Measurements from ENCODE around the gene PLAAT4. TPM values are rescaled to one million over a fixed set of nuclear protein-coding genes. Genes with fewer than 3 reads are reported as not detected.

The PLAAT4 gene
- total and polyA plus RNA-seq, 2 donors (not counting 3 experiments of a cell fraction or from before 2014, with no cell fraction given), result 0.95 to 1.7 TPM

DNA sequence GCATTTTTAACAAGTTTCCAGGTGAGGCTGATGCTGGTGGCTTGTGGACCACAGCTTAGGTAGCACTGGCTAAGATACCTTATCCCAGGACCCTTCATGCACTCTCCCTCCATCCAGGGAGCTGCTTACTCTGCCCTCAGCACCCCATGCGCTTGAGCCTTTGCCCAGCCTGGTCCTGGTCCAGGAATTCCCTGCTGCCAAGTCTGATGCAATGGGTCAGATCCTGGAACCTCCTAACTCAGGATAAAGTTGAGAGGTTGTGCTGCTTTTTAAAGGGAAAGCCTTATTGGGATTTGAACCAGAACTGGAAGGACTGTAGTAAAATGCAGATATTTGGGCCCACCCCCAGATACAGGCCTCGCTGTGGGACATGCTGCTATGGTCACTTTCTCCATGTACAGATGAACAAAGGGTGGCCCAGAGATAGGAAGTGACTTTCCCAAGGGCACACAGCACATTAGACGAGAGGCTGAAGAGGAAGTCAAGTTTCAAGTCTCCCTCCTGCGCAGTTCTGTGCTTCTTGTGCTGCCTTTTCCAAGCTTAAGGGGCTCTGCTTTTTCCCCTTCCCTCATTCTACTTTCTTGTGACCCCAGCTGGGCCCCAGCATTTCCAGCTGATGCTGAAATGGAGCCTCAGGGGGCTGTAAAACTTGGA, 31.5 kb upstream of the PLAAT4 start:
- no peak for TF ChIP-seq MYC (IDR thresholded peaks at IDR 0.05; ENCODE audit: low read depth, low read length)
- BruUV-seq (replicated peaks), result no TSS peak
- Histone ChIP-seq H3K9me3 (replicated peaks; ENCODE audit: control insufficient read depth, insufficient read depth, low read length) (no peaks in the 10 kb centered on the region), H3K4me3 (replicated peaks in 1 of 3; ENCODE audit: insufficient read depth in 1 of 3, low read depth in 1 of 3, low read length in 3 of 3) (no peak overlapping the region), H3K27me3 (ENCODE audit: control insufficient read depth in 2 of 2, insufficient read depth in 2 of 2, low read length in 2 of 2) (peaks cover 0 to 11% of the 10 kb centered on the region in 2 experiments), H3K36me3 (ENCODE audit: control insufficient read depth in 2 of 2, extremely low read depth in 1 of 2, insufficient read depth in 2 of 2, low read length in 2 of 2) (no peaks in the 10 kb centered on the region), H4K20me1 (replicated peaks; ENCODE audit: control insufficient read depth, extremely low read depth, insufficient read depth, low read length) (no peaks in the 10 kb centered on the region), H3K79me2 (ENCODE audit: control insufficient read depth, insufficient read depth, low read length) (no peaks in the 10 kb centered on the region), H2AFZ (ENCODE audit: low read depth, low read length) (no peak overlapping the region), H3K4me1 (ENCODE audit: control insufficient read depth, extremely low read depth, insufficient read depth, low read length) (no peaks in the 10 kb centered on the region), H3K4me2 (ENCODE audit: insufficient read depth, low read length) (no peak overlapping the region), H3K27ac (ENCODE audit: insufficient read depth, low read depth, low read length) (no peak overlapping the region), H3K9me1 (replicated peaks; ENCODE audit: control insufficient read depth, extremely low read depth, insufficient read depth, low read length) (no peaks in the 10 kb centered on the region), H3K9ac (replicated peaks; ENCODE audit: extremely low read depth, insufficient read depth, low read length) (no peak overlapping the region)
- FAIRE-seq, result no peak
- dilution Hi-C loops (cut with MboI; ENCODE audit: extremely low pct_ligation_motif_present, low sequenced_read_pairs), result no loop called here
- no peak for DNase-seq (ENCODE audit: low read depth, low spot score)
- intact Hi-C loops (cut with micrococcal nuclease), result no loop called here
- ChIA-PET POLR2A (no interaction called here), CTCF (interaction anchor here (1.5 kb wide), 1 partner anchor 9 kb away, joined by 5 read pairs; no protein-coding TSS in a partner anchor)

DNA sequence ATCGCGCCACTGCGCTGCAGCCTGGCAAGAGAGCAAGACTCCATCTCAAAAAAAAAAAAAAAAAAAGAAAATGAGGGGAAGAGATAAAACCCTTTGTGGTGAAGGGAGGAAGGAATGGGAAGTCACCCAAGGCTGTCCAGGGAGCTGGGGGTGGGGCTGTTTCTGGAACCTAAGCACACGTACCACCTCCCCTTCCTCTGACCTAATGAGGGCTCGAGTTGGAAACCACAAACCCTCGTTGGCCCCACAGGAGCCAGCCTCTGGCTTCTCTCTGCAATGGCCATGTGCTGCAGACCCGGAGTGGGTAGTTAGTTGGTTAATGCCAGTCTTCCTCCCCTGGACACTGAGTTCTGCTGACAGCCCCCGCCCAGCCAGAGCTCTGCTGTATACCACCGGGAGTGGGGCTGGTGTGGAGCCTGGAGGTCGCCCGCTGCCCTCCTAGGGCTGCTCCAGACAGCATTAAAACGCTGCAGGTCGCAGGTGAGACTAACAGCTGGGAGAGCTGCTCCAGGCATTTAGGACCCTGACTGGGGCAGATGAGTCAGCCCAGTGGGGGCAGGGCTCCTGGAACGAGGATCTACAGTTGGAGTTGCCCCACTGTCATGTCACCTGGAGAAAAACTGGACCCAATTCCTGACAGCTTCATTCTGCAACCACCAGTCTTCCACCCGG, 30.6 kb upstream of the PLAAT4 start, which contains the start of gene LGALS12:
TSS of gene LGALS12 (plus strand) at position 228 of the 672 bp plus-strand sequence. CDS start at position 603, 375 bp downstream.
- FAIRE-seq (no peak), DNase-seq (ENCODE audit: low read depth, low spot score) (no peak)
- H3K4me2 ChIP-seq (ENCODE audit: insufficient read depth, low read length), result no peak within 1 kb of the TSS
- H3K4me1 ChIP-seq (ENCODE audit: control insufficient read depth, extremely low read depth, insufficient read depth, low read length), result no peaks in the 10 kb centered on the region
- no peaks in the 10 kb centered on the region for H3K9me3 ChIP-seq (replicated peaks; ENCODE audit: control insufficient read depth, insufficient read depth, low read length)
- H3K79me2 ChIP-seq (ENCODE audit: control insufficient read depth, insufficient read depth, low read length), result no peaks in the 10 kb centered on the region
- no peaks in the 10 kb centered on the region for H4K20me1 ChIP-seq (replicated peaks; ENCODE audit: control insufficient read depth, extremely low read depth, insufficient read depth, low read length)
- no TSS peak for BruUV-seq (replicated peaks)
- H3K9me1 ChIP-seq (replicated peaks; ENCODE audit: control insufficient read depth, extremely low read depth, insufficient read depth, low read length), result no peaks in the 10 kb centered on the region
- peaks cover 0 to 11% of the 10 kb centered on the region in 2 experiments for H3K27me3 ChIP-seq (ENCODE audit: control insufficient read depth in 2 of 2, insufficient read depth in 2 of 2, low read length in 2 of 2)
- H2AFZ ChIP-seq (ENCODE audit: low read depth, low read length), result no peak within 1 kb of the TSS
- intact Hi-C loops (cut with micrococcal nuclease), result no loop called here
- H3K36me3 ChIP-seq (ENCODE audit: control insufficient read depth in 2 of 2, extremely low read depth in 1 of 2, insufficient read depth in 2 of 2, low read length in 2 of 2), result no peaks in the 10 kb centered on the region
- TF ChIP-seq POLR2AphosphoS5 (IDR thresholded peaks at IDR 0.05; ENCODE audit: insufficient read depth, low read depth, low read length) (no peak), FOS (IDR thresholded peaks at IDR 0.05; ENCODE audit: borderline replicate concordance, insufficient read depth, low read length) (no peak), MYC (IDR thresholded peaks at IDR 0.05; ENCODE audit: low read depth, low read length) (no peak), GATA2 (IDR thresholded peaks at IDR 0.05; ENCODE audit: insufficient read depth, insufficient read length, low read depth, low read length) (no peak), EZH2 (IDR thresholded peaks at IDR 0.05; ENCODE audit: borderline replicate concordance, low read depth, low read length, severe bottlenecking) (no peak), JUN (IDR thresholded peaks at IDR 0.05; ENCODE audit: borderline replicate concordance, insufficient read depth, insufficient read length, low read depth) (no peak), POLR2A (IDR thresholded peaks at IDR 0.05; ENCODE audit: low read depth, low read length) (no peak)
- TF ChIP-seq, protein P1, sequence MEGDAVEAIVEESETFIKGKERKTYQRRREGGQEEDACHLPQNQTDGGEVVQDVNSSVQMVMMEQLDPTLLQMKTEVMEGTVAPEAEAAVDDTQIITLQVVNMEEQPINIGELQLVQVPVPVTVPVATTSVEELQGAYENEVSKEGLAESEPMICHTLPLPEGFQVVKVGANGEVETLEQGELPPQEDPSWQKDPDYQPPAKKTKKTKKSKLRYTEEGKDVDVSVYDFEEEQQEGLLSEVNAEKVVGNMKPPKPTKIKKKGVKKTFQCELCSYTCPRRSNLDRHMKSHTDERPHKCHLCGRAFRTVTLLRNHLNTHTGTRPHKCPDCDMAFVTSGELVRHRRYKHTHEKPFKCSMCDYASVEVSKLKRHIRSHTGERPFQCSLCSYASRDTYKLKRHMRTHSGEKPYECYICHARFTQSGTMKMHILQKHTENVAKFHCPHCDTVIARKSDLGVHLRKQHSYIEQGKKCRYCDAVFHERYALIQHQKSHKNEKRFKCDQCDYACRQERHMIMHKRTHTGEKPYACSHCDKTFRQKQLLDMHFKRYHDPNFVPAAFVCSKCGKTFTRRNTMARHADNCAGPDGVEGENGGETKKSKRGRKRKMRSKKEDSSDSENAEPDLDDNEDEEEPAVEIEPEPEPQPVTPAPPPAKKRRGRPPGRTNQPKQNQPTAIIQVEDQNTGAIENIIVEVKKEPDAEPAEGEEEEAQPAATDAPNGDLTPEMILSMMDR (IDR thresholded peaks at IDR 0.05; ENCODE audit: extremely low read depth in 1 of 2, insufficient read depth in 1 of 2, low read depth in 1 of 2, low read length in 2 of 2), result no peak
- TF ChIP-seq, protein P2, sequence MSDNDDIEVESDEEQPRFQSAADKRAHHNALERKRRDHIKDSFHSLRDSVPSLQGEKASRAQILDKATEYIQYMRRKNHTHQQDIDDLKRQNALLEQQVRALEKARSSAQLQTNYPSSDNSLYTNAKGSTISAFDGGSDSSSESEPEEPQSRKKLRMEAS (IDR thresholded peaks at IDR 0.05; ENCODE audit: insufficient read depth, insufficient read length), result no peak
- CTCF ChIA-PET, result interaction anchor here (0.7 to 4.2 kb wide), 3 partner anchors 9 to 27 kb away, joined by 3 to 18 read pairs (median 4); no protein-coding TSS in a partner anchor
- H3K4me3 ChIP-seq (replicated peaks in 1 of 3; ENCODE audit: insufficient read depth in 1 of 3, low read depth in 1 of 3, low read length in 3 of 3), result no peak within 1 kb of the TSS
- H3K27ac ChIP-seq (ENCODE audit: insufficient read depth, low read depth, low read length), result no peak within 1 kb of the TSS
- POLR2A ChIA-PET, result no interaction called here
- dilution Hi-C loops (cut with MboI; ENCODE audit: extremely low pct_ligation_motif_present, low sequenced_read_pairs), result no loop called here
- H3K9ac ChIP-seq (replicated peaks; ENCODE audit: extremely low read depth, insufficient read depth, low read length), result no peak within 1 kb of the TSS
